ENCODE results near the gene NDUFA11. TPM values are rescaled to one million over a fixed set of nuclear protein-coding genes. Genes with fewer than 3 reads are reported as not detected.

NDUFA11 gene
- total and polyA plus RNA-seq, 2 of the 13 experiments (the other 11 are each of a cell fraction or from before 2014, with no cell fraction given): 286 to 378 TPM

GRCh38 chr19:5908773-5909442 is 5.3 kb upstream of the NDUFA11 start (continued):
- TF ChIP-seq NR2F6 (IDR thresholded peaks at IDR 0.05): peak; percentile 19; the same call in 1 of the 2 replicates
- TF ChIP-seq NR2F6 (CRISPR knock-in tag; IDR thresholded peaks at IDR 0.05): peak; percentile 50; the same call in 1 of the 2 replicates
- no peak for TF ChIP-seq MYC (CRISPR knock-in tag; IDR thresholded peaks at IDR 0.05; ENCODE audit: borderline replicate concordance)
- TF ChIP-seq MXD4 (CRISPR knock-in tag; IDR thresholded peaks at IDR 0.05): no peak
- no peak for TF ChIP-seq ZNF136 (CRISPR knock-in tag; IDR thresholded peaks at IDR 0.05; ENCODE audit: low read depth)
- TF ChIP-seq EZH2 (conservative IDR thresholded peaks at IDR 0.05; ENCODE audit: low read depth, low read length): no peak
- TF ChIP-seq ZNF543 (CRISPR knock-in tag; IDR thresholded peaks at IDR 0.05): no peak
- TF ChIP-seq CEBPG (CRISPR knock-in tag; IDR thresholded peaks at IDR 0.05): peak; percentile 83
- TF ChIP-seq PAXIP1 (CRISPR knock-in tag; conservative IDR thresholded peaks at IDR 0.05): peak; percentile 76
- TF ChIP-seq ZNF704 (CRISPR knock-in tag; IDR thresholded peaks at IDR 0.05; ENCODE audit: borderline replicate concordance): no peak
- no peak for TF ChIP-seq ZNF720 (CRISPR knock-in tag; IDR thresholded peaks at IDR 0.05)
- no peak for TF ChIP-seq ZNF530 (CRISPR knock-in tag; IDR thresholded peaks at IDR 0.05; ENCODE audit: low read depth)
